Heart left ventricle (tissue), 16 donors: Measurements from ENCODE around the gene ALK. TPM values are rescaled to one million over a fixed set of nuclear protein-coding genes. Genes with fewer than 3 reads are reported as not detected.

ENCODE experiments used
- ATAC-seq, 4 donors: fragments of 200-7000 bp; cut with Tn5 transposase; one replicate each; pipeline ENCODE4 v1.9.1; 2020 to 2022; ENCODE audit warnings: moderate library complexity in 4 of 4, mild to moderate bottlenecking in 3 of 4, moderate number of reproducible peaks in 1 of 4
- DNase-seq, 5 donors: peaks; one replicate each; pipeline ENCODE4 v3.0.0-alpha.2; 2020
- H3K27ac ChIP-seq, 12 donors: fragments of 200-600 bp; sonication (generic) in 4 of 12; one replicate each; pipeline versions ENCODE4 v1.5.0 to v1.8.0; 2016 to 2022; ENCODE audit warnings: mild to moderate bottlenecking in 2 of 12
- H3K27me3 ChIP-seq, 9 donors: fragments of 200-600 bp; sonication (generic) in 2 of 9; one replicate each; pipeline versions ENCODE4 v1.5.1 to v1.8.0; 2016 to 2022; ENCODE audit warnings: mild to moderate bottlenecking in 3 of 9
- H3K36me3 ChIP-seq, 9 donors: fragments of 200-600 bp; sonication (generic) in 2 of 9; one replicate each; pipeline versions ENCODE4 v1.5.0 to v1.8.0; 2018 to 2022; ENCODE audit warnings: mild to moderate bottlenecking in 2 of 9
- H3K4me1 ChIP-seq, 12 donors: fragments of 200-600 bp; sonication (generic) in 4 of 12; one replicate each; pipeline versions ENCODE4 v1.5.0 to v1.8.0; 2016 to 2022; ENCODE audit warnings: mild to moderate bottlenecking in 3 of 12
- H3K4me3 ChIP-seq, 12 donors: fragments of 200-600 bp; sonication (generic) in 4 of 12; one replicate each; pipeline versions ENCODE4 v1.5.0 to v1.8.0; 2017 to 2022; ENCODE audit warnings: mild to moderate bottlenecking in 9 of 12, moderate library complexity in 4 of 12
- H3K9me3 ChIP-seq, 12 donors: fragments of 200-600 bp; sonication (generic) in 4 of 12; one replicate each; pipeline versions ENCODE4 v1.5.0 to v1.8.0; 2016 to 2022; ENCODE audit warnings: mild to moderate bottlenecking in 1 of 12
- POLR2A ChIP-seq, 2 donors: fragments of 450-650 bp; IDR thresholded peaks; one replicate each; pipeline ENCODE4 v1.6.1; 2017; ENCODE audit warnings: antibody characterized with exemption in 2 of 2, mild to moderate bottlenecking in 2 of 2, moderate library complexity in 2 of 2
- WGBS, 4 donors: extraction: QIAGEN DNeasy Blood & Tissue Kit in 2 of 4; methylation state at CpG; one replicate each; pipeline versions ENCODE4 v1.1.5 to v1.1.7; 2013 to 2018; 5-methylcytosine and 5-hydroxymethylcytosine counted together
- intact Hi-C, 10 donors: fragments of 100-400 bp; cut with DNase I; formaldehyde crosslinking; loops; one replicate each; pipeline versions ENCODE4 v1.11.1 to v1.14.2; 2022
- polyA plus RNA-seq, 2 donors: library from polyadenylated mRNA; stranded (reverse); fragments of 200-250 nt; gene quantifications; one replicate each; pipeline ENCODE4 v1.2.3, GENCODE V29; 2013
- total RNA-seq, 9 donors: library from RNA; depleted of rRNA in 2 of 9; stranded (reverse); fragments of >200 nt in 2 of 9; fragmentation: NEBNext Ultra II Directional in 3 of 9; extraction: Animal tissue kit (Norgen Biotek cat#: 25700) in 3 of 9; gene quantifications; one replicate each; pipeline versions ENCODE4 v1.1.0 to v1.2.4, GENCODE V29; 2016 to 2023
- TF ChIP-seq, protein P1 (sequence below), 12 donors: fragments of 200-600 bp; sonication (generic) in 4 of 12; IDR thresholded peaks; one replicate each; pipeline versions ENCODE4 v1.5.0 to v1.8.0; 2018 to 2022; ENCODE audit warnings: antibody characterized with exemption in 12 of 12, mild to moderate bottlenecking in 5 of 12
- donor health status: ischemic (EF 13 %, LVEDD 7.1; RV severe dilation, severe dysfunction).
- donor health status: healthy with polysubstance abuse.
- donor health status: DM: no; HTN: yes; CAD: no.
- donor health status: DM: no; HTN: no; CAD: no.
- donor health status: ischemic (EF 25% LVEDD 6.9; RV normal size, moderate dysfunction).
- donor health status: ischemic (EF 25% LVEDD 5.7; RV mildly dilated, moderate dysfunction).
- donor health status: healthy.
- donor health status: DM: yes; HTN: yes; CAD: no.
- donor health status: ischemic (EF 35%, LVEDD 5.7; RV mildly dilated, moderate dysfunction).
- donor health status: nonischemic (EF 11% LVEDD 7.7; RV severe dilation, severe dysfunction).
- donor health status: DM: yes; HTN: yes; CAD: no.
- donor health status: PGD.
- donor health status: ischemic (EF 29% LVEDD 5.4; RV normal size, mild dysfunction).
- donor health status: nonischemic (EF 23%, LVEDD 6.1; RV moderate dilation, normal function).

Gene ALK
- total and polyA plus RNA-seq, 11 donors = 0.05 to 0.50 (median 0.13) TPM; not detected in 5

DNA sequence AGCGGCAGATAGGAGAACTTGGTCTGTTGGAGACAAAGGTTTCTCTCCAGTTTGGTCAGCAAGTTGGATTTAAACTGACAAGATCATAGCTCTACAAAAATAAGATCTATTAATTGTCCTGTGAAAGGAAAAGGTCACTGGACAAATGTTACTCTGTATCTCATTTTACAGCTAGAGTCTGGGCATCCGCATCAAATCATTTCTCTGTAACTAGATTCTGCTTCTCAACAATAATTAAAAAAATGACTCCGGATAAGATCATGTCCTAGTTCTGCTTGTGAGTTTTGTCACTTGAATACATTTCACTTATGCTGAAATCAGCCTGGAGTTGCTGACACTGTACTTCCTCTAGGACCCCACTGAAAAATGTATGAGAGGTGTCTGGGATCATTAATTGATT, 310.8 kb downstream of the ALK start:
- ATAC-seq (no peak), DNase-seq (no peak)
- Histone ChIP-seq H3K4me1 (no peaks in the 10 kb centered on the region), H3K4me3 (no peak overlapping the region), H3K27me3 (no peaks in the 10 kb centered on the region), H3K9me3 (no peaks in the 10 kb centered on the region), H3K27ac (no peak overlapping the region), H3K36me3 (no peaks in the 10 kb centered on the region)
- TF ChIP-seq POLR2A (IDR thresholded peaks at IDR 0.05) = no peak
- TF ChIP-seq, protein P1, sequence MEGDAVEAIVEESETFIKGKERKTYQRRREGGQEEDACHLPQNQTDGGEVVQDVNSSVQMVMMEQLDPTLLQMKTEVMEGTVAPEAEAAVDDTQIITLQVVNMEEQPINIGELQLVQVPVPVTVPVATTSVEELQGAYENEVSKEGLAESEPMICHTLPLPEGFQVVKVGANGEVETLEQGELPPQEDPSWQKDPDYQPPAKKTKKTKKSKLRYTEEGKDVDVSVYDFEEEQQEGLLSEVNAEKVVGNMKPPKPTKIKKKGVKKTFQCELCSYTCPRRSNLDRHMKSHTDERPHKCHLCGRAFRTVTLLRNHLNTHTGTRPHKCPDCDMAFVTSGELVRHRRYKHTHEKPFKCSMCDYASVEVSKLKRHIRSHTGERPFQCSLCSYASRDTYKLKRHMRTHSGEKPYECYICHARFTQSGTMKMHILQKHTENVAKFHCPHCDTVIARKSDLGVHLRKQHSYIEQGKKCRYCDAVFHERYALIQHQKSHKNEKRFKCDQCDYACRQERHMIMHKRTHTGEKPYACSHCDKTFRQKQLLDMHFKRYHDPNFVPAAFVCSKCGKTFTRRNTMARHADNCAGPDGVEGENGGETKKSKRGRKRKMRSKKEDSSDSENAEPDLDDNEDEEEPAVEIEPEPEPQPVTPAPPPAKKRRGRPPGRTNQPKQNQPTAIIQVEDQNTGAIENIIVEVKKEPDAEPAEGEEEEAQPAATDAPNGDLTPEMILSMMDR (IDR thresholded peaks at IDR 0.05) = no peak
- intact Hi-C loops = no loop called here
- 80 to 89% (median 82%) methylated on average over 3 of the region's 3 CpGs for WGBS, 4 donors

DNA sequence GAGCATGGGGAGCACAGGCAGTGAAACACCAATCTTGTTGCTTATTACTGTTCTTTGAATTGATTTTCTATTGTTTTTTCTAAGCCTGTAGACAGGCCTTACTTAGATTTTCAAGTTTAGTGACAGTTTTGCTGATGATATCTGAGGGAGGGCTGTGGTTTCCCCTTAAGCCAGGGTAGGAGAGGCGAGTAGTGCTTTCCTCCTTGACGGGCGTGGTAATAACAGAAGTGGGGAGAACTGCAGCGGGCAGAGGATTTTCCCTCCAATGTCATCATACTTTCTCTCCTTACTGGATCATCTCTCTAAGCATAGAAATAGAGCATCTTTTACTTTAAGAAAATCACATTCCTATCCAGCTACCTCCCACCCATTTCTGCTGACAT, 314.4 kb downstream of the ALK start:
- no peaks in the 10 kb centered on the region for H3K9me3 ChIP-seq
- intact Hi-C loops = no loop called here
- H3K27ac ChIP-seq = no peak overlapping the region
- ATAC-seq (no peak), DNase-seq (no peak)
- H3K36me3 ChIP-seq = no peaks in the 10 kb centered on the region
- WGBS, 4 donors = 78 to 91% (median 89%) methylated on average over 4 of the region's 4 CpGs
- H3K4me1 ChIP-seq = no peaks in the 10 kb centered on the region
- TF ChIP-seq POLR2A (IDR thresholded peaks at IDR 0.05) = no peak
- TF ChIP-seq, protein P1 (IDR thresholded peaks at IDR 0.05) = no peak
- no peak overlapping the region for H3K4me3 ChIP-seq
- H3K27me3 ChIP-seq = no peaks in the 10 kb centered on the region

DNA sequence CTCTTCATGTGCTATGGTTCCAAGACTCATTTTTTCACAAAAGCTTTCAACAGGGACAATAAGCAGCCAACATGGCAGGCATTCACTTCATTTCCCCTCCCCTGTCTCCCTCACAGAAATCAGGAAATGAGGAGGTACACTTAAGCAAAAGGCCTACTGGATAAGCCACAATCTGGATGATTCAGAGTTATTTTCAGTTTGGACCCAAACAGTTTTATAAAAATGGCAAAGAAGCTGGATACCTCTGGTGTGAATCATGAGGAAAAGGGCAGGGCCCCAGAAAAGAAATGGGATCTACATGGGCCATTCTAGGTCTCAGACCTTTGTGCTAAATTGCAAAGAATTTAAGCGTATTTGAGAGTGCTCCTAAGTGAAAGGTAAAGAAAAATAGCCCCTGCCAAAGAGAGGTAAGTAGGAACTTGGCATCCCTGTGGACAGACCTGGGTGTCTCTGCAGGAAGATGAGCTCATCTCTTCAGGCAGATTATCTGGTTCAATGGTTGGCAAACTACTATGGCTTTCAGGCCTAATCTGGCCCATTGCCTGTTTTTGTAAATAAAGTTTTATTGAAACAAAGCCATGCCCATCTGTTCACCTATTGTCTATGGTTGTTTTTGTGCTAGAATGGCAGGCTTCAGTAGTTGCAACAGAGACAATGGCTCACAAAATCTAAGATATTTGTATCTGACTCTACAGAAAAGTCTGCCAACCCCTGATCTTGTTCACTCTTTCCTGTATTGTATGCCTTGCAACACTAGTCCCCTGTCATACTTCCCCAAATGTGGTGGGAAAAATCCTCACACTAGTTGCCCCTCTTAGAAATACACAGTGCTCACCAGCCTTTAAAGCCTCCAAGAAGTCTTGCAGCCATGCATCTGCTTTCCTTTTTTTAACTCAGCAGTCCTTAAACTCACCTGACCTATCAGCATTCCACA, 315.0 kb downstream of the ALK start:
- ATAC-seq (no peak), DNase-seq (no peak)
- 70 to 82% (median 74%) methylated on average over 1 of the region's 1 CpG for WGBS, 4 donors
- intact Hi-C loops = no loop called here
- H3K4me1 ChIP-seq = no peaks in the 10 kb centered on the region
- no peaks in the 10 kb centered on the region for H3K36me3 ChIP-seq
- no peaks in the 10 kb centered on the region for H3K9me3 ChIP-seq
- H3K27ac ChIP-seq = no peak overlapping the region
- H3K27me3 ChIP-seq = no peaks in the 10 kb centered on the region
- no peak overlapping the region for H3K4me3 ChIP-seq
- TF ChIP-seq, protein P1 (IDR thresholded peaks at IDR 0.05) = no peak
- no peak for TF ChIP-seq POLR2A (IDR thresholded peaks at IDR 0.05)

DNA sequence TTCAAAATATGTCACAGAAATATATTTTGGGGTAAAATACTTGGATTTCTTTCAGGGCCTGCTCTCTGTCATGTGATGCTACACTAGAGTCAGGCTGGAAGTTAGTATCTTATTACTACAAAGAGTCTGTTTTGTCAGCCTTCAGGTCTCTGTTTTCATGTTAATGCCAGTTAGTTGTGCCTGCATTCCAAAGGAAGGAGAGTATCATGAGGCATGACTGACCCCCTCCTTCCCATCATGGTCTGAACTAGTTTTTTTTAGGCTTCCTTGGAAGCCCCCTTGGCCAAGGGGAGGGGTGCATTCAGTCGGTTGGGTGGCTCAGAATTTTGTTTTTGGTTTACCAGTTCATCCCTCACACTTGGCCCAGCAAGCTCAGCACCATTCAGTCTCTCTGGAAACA, 318.0 kb downstream of the ALK start:
- intact Hi-C loops = no loop called here
- Histone ChIP-seq H3K4me1 (no peaks in the 10 kb centered on the region), H3K9me3 (no peaks in the 10 kb centered on the region), H3K27ac (no peak overlapping the region), H3K36me3 (no peaks in the 10 kb centered on the region), H3K4me3 (no peak overlapping the region), H3K27me3 (no peaks in the 10 kb centered on the region)
- 15 to 29% (median 22%) methylated on average over 1 of the region's 1 CpG for WGBS, 4 donors
- no peak for DNase-seq
- TF ChIP-seq, protein P1 (IDR thresholded peaks at IDR 0.05) = no peak
- no peak for TF ChIP-seq POLR2A (IDR thresholded peaks at IDR 0.05)
- ATAC-seq = no peak
